ENCODE data around the gene CREB3L2.

The CREB3L2 gene

DNA sequence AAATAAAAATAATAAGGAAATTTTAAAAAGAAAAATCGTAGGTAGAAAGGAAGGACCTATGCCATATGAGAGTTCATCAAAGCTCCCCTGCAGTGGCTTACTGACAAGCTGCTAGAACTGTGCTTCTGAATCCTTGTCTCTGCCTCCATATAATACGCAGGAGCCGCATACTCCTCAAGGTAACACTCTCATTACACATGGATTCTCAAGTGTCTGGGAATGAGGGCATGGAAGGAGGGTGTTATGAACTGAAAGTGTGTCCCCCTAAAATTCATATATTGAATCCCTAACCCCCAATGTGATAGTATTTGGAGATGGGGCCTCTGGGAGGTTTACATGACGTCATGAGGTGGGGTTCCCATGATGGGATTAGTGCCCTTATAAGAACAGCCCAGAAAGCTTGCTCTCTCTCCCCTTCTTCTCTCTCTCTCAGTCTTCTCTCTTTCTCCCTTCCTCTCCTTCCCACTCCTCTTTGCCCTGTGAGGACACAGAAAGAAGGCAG, 35.2 kb downstream of the CREB3L2 start:
- POLR2A ChIA-PET, result no interaction called here
- Histone ChIP-seq H3K9me3 (ENCODE audit: control insufficient read depth, insufficient read depth, low read depth, low read length) (no peaks in the 10 kb centered on the region), H3K36me3 (ENCODE audit: control insufficient read depth in 2 of 2, insufficient read depth in 1 of 2, low read length in 2 of 2) (no peaks in the 10 kb centered on the region), H3K4me1 (ENCODE audit: control insufficient read depth, insufficient read depth, low read length) (no peaks in the 10 kb centered on the region), H3K27ac (ENCODE audit: extremely low read depth, low read depth, low read length) (no peak overlapping the region), H3K4me3 (ENCODE audit: low read depth, low read length) (no peak overlapping the region)
- TF ChIP-seq ZNF707 (tag by site-specific recombination; IDR thresholded peaks at IDR 0.05) (no peak), YY1 (tag by site-specific recombination; IDR thresholded peaks at IDR 0.05) (no peak), ZNF837 (tag by site-specific recombination; IDR thresholded peaks at IDR 0.05) (no peak), ZSCAN16 (tag by site-specific recombination; IDR thresholded peaks at IDR 0.05) (no peak), KLF16 (tag by site-specific recombination; IDR thresholded peaks at IDR 0.05) (no peak), ZNF248 (tag by site-specific recombination; IDR thresholded peaks at IDR 0.05) (no peak), ZNF366 (tag by site-specific recombination; conservative IDR thresholded peaks at IDR 0.05) (no peak), ZNF416 (tag by site-specific recombination; IDR thresholded peaks at IDR 0.05) (no peak), ZNF843 (tag by site-specific recombination; IDR thresholded peaks at IDR 0.05) (no peak), KLF10 (tag by site-specific recombination; IDR thresholded peaks at IDR 0.05) (no peak), ZNF19 (tag by site-specific recombination; IDR thresholded peaks at IDR 0.05; ENCODE audit: low read depth) (no peak), YY2 (tag by site-specific recombination; IDR thresholded peaks at IDR 0.05) (no peak), ZNF214 (tag by site-specific recombination; IDR thresholded peaks at IDR 0.05; ENCODE audit: borderline replicate concordance) (no peak), KLF8 (tag by site-specific recombination; IDR thresholded peaks at IDR 0.05) (no peak), ZNF521 (tag by site-specific recombination; IDR thresholded peaks at IDR 0.05) (no peak)
- CTCF ChIA-PET, result interaction anchor here (0.7 kb wide), 1 partner anchor 33 kb away, joined by 3 read pairs; no protein-coding TSS in a partner anchor

DNA sequence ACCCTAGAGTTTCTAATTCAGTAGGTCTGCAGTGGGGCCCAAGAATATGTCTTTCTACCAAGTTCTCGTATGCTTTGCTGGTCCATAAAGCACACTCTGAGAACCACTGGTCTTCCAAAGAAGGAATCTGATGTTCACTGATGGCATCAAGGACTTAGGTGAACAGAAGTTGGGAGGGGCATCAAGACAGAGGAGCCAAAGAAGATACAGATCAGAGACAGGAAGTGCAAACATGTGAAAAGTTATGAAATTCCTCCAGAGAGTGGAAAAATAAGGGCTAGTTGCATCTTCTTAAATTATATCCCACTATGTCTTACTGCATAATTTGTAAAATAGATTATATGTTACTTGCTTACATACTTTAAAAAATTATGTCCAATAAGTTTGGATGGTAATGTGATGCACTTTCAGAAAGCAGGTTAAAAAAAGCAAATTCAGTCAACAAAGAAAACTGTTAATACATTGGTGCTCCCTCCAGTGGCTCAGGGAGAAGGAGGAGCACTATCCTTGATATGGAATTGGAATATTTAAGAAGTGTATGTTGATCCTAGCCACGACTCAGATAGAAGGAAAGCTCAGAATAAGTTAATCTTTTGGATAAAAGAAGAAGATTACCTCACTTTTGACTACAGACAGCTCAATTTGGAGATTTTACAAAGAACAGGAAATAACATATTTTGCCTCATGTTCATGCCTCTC, 35.8 kb downstream of the CREB3L2 start:
- POLR2A ChIA-PET, result no interaction called here
- H3K4me1 ChIP-seq (ENCODE audit: control insufficient read depth, insufficient read depth, low read length), result no peaks in the 10 kb centered on the region
- H3K9me3 ChIP-seq (ENCODE audit: control insufficient read depth, insufficient read depth, low read depth, low read length), result no peaks in the 10 kb centered on the region
- H3K27ac ChIP-seq (ENCODE audit: extremely low read depth, low read depth, low read length), result no peak overlapping the region
- H3K4me3 ChIP-seq (ENCODE audit: low read depth, low read length), result no peak overlapping the region
- CTCF ChIA-PET, result interaction anchor here (0.7 kb wide), 1 partner anchor 34 kb away, joined by 3 read pairs; no protein-coding TSS in a partner anchor
- no peaks in the 10 kb centered on the region for H3K36me3 ChIP-seq (ENCODE audit: control insufficient read depth in 2 of 2, insufficient read depth in 1 of 2, low read length in 2 of 2)
- no peak for TF ChIP-seq ZNF701 (tag by site-specific recombination; IDR thresholded peaks at IDR 0.05)
- TF ChIP-seq, protein P1, sequence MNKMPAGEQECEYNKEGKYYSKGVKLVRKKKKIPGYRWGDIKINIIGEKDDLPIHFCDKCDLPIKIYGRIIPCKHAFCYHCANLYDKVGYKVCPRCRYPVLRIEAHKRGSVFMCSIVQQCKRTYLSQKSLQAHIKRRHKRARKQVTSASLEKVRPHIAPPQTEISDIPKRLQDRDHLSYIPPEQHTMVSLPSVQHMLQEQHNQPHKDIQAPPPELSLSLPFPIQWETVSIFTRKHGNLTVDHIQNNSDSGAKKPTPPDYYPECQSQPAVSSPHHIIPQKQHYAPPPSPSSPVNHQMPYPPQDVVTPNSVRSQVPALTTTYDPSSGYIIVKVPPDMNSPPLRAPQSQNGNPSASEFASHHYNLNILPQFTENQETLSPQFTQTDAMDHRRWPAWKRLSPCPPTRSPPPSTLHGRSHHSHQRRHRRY (tag by site-specific recombination; IDR thresholded peaks at IDR 0.05), result no peak
- TF ChIP-seq ELK4 (IDR thresholded peaks at IDR 0.05; ENCODE audit: borderline replicate concordance, low read depth, low read length), result no peak
- no peak for TF ChIP-seq OVOL3 (tag by site-specific recombination; IDR thresholded peaks at IDR 0.05)
- TF ChIP-seq, protein P2, sequence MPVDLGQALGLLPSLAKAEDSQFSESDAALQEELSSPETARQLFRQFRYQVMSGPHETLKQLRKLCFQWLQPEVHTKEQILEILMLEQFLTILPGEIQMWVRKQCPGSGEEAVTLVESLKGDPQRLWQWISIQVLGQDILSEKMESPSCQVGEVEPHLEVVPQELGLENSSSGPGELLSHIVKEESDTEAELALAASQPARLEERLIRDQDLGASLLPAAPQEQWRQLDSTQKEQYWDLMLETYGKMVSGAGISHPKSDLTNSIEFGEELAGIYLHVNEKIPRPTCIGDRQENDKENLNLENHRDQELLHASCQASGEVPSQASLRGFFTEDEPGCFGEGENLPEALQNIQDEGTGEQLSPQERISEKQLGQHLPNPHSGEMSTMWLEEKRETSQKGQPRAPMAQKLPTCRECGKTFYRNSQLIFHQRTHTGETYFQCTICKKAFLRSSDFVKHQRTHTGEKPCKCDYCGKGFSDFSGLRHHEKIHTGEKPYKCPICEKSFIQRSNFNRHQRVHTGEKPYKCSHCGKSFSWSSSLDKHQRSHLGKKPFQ (tag by site-specific recombination; IDR thresholded peaks at IDR 0.05), result no peak
- no peak for TF ChIP-seq ZNF423 (tag by site-specific recombination; IDR thresholded peaks at IDR 0.05)
- no peak for TF ChIP-seq ZNF561 (tag by site-specific recombination; IDR thresholded peaks at IDR 0.05; ENCODE audit: borderline replicate concordance)
- no peak for TF ChIP-seq MYNN (tag by site-specific recombination; IDR thresholded peaks at IDR 0.05; ENCODE audit: borderline replicate concordance)
- no peak for TF ChIP-seq INSM2 (tag by site-specific recombination; IDR thresholded peaks at IDR 0.05)
- TF ChIP-seq ZNF148 (tag by site-specific recombination; IDR thresholded peaks at IDR 0.05; ENCODE audit: borderline replicate concordance), result no peak
- TF ChIP-seq ZNF610 (tag by site-specific recombination; IDR thresholded peaks at IDR 0.05; ENCODE audit: borderline replicate concordance), result no peak
